ENCODE data around the gene MAPRE2. TPM values are rescaled to one million over a fixed set of nuclear protein-coding genes. Genes with fewer than 3 reads are reported as not detected.

Gene MAPRE2
- total and polyA plus RNA-seq, 7 experiments from 2014 or later = 44.7 to 84.4 (median 81.7) TPM

DNA sequence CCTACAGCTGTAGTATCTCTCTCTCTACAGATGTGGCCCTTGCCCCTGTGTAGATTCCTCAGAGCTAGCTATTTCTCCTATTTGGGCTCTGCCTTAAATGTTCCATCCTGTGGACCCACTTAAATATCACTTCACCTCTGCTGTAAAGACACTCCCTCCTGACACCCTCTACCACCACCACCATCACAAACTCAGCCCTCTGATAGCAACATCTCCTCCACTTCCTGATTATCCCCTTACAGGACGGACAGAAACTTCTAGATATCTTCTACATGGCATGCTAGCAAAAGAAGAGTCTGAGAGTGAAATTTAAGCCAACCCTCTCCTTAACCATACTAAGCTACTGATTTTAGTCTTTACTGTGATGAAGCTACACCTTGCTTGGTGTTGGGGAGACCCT is 3.2 kb upstream of the MAPRE2 start:
- ATAC-seq (no peak), DNase-seq (no peak)
- peak overlapping the region in 7 of 9 donors; percentile 2 to 74 (median 48) for H3K27ac Mint-ChIP-seq
- Histone ChIP-seq H3K27ac (ENCODE audit: low read depth, low read length) (no peak overlapping the region), H3K36me3 (ENCODE audit: control insufficient read depth in 2 of 3, insufficient read depth in 3 of 3, low read length in 3 of 3) (peaks cover 0 to 5% (median 0%) of the 10 kb centered on the region in 3 experiments), H3K4me1 (ENCODE audit: control insufficient read depth in 2 of 2, insufficient read depth in 2 of 2, low read length in 2 of 2) (peaks cover 10% of the 10 kb centered on the region in 2 donors), H3K4me3 (ENCODE audit: low read length) (no peak overlapping the region), H3K27me3 (ENCODE audit: control insufficient read depth in 2 of 2, insufficient read depth in 2 of 2, low read length in 2 of 2) (no peaks in the 10 kb centered on the region), H3K9me3 (ENCODE audit: control insufficient read depth in 2 of 3, low read length in 3 of 3) (no peaks in the 10 kb centered on the region)
- intact Hi-C loops (cut with micrococcal nuclease) = no loop called here
- peak overlapping the region in 1 of 10 donors; percentile 32 for H3K4me3 Mint-ChIP-seq
- peaks cover 8 to 41% (median 21%) of the 10 kb centered on the region in 7 donors for H3K4me1 Mint-ChIP-seq
- H3K36me3 Mint-ChIP-seq = peaks cover 0 to 7% (median 0%) of the 10 kb centered on the region in 5 donors
- peaks cover 0 to 5% (median 0%) of the 10 kb centered on the region in 5 donors for H3K27me3 Mint-ChIP-seq
- peaks cover 0 to 8% (median 0%) of the 10 kb centered on the region in 11 donors for H3K9me3 Mint-ChIP-seq
- ChIA-PET POLR2A (interaction anchor here (5.7 kb wide), 1 partner anchor 9 kb away, joined by 169 read pairs; no protein-coding TSS in a partner anchor), CTCF (interaction anchor here (5.4 kb wide), 1 partner anchor 9 kb away, joined by 89 read pairs; no protein-coding TSS in a partner anchor)

DNA sequence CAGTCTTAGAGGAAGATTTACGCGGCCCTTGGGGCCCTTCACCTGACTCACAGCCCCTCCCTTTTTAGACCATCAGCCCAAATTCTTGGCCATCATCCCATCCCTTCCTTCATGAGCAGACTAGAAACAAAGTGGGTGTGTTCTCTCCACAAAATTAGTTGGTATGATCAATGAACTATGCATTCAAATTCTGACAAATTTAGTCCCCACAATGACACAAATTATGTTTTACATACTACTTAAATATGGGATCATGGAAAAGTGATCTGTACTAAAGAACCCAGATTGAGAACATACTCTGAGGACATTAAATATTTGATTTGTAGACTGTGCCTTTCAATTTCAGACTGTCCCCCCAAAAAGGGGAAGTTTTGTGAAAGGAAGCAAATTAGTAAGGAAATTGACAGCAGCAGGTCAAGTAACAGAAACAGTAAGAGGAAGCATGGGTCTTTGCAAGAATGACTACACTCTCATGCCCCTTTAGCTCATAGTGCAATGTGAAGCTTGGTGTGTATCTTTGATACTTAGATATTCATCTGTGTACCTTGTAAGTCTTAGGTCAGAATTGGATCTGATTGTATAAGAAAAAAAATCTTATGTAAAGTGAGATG is 2.2 kb upstream of the MAPRE2 start:
- H3K36me3 Mint-ChIP-seq = peaks cover 0 to 7% (median 0%) of the 10 kb centered on the region in 5 donors
- H3K27ac Mint-ChIP-seq = peak overlapping the region; percentile 25 to 100 (median 71)
- Histone ChIP-seq H3K4me1 (ENCODE audit: control insufficient read depth in 2 of 2, insufficient read depth in 2 of 2, low read length in 2 of 2) (peaks cover 19% of the 10 kb centered on the region in 2 donors), H3K27me3 (ENCODE audit: control insufficient read depth in 2 of 2, insufficient read depth in 2 of 2, low read length in 2 of 2) (no peaks in the 10 kb centered on the region), H3K36me3 (ENCODE audit: control insufficient read depth in 2 of 3, insufficient read depth in 3 of 3, low read length in 3 of 3) (peaks cover 0 to 5% (median 0%) of the 10 kb centered on the region in 3 experiments), H3K27ac (ENCODE audit: low read depth, low read length) (no peak overlapping the region), H3K9me3 (ENCODE audit: control insufficient read depth in 2 of 3, low read length in 3 of 3) (no peaks in the 10 kb centered on the region), H3K4me3 (ENCODE audit: low read length) (no peak overlapping the region)
- H3K4me1 Mint-ChIP-seq = peaks cover 17 to 51% (median 30%) of the 10 kb centered on the region in 7 donors
- ChIA-PET POLR2A (interaction anchor here (5.7 kb wide), 1 partner anchor 10 kb away, joined by 169 read pairs; no protein-coding TSS in a partner anchor), CTCF (interaction anchor here (5.4 kb wide), 1 partner anchor 10 kb away, joined by 89 read pairs; no protein-coding TSS in a partner anchor)
- DNase-seq (no peak), ATAC-seq (no peak)
- peak overlapping the region in 1 of 10 donors; percentile 10 for H3K4me3 Mint-ChIP-seq
- H3K9me3 Mint-ChIP-seq = peaks cover 0 to 8% (median 0%) of the 10 kb centered on the region in 11 donors
- intact Hi-C loops (cut with micrococcal nuclease) = no loop called here
- peaks cover 0 to 5% (median 0%) of the 10 kb centered on the region in 5 donors for H3K27me3 Mint-ChIP-seq

DNA sequence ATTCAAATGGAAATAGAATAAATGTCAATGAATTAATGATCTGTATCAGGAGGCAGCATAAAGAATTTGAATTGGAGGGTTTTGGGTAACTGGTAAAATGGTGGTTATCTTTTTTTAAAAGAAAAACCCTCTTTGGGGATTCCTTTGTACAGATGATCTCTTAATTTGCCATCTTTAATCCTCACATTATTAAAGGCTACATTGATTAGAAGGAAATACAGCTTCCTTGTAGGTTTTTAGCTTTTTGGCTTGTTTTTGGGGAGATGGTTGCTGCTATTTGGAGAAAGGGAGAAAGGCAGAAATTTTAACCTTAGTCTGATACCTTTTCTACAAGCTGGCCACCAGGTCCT is 600 bp upstream of the MAPRE2 start:
- Histone ChIP-seq H3K4me1 (ENCODE audit: control insufficient read depth in 2 of 2, insufficient read depth in 2 of 2, low read length in 2 of 2) (peaks cover 29 to 35% of the 10 kb centered on the region in 2 donors), H3K27me3 (ENCODE audit: control insufficient read depth in 2 of 2, insufficient read depth in 2 of 2, low read length in 2 of 2) (no peaks in the 10 kb centered on the region), H3K4me3 (ENCODE audit: low read length) (peak overlapping the region; percentile 80), H3K27ac (ENCODE audit: low read depth, low read length) (peak overlapping the region; percentile 95), H3K36me3 (ENCODE audit: control insufficient read depth in 2 of 3, insufficient read depth in 3 of 3, low read length in 3 of 3) (peaks cover 0 to 5% (median 0%) of the 10 kb centered on the region in 3 experiments), H3K9me3 (ENCODE audit: control insufficient read depth in 2 of 3, low read length in 3 of 3) (no peaks in the 10 kb centered on the region)
- Mint-ChIP-seq H3K9me3 (peaks cover 0 to 8% (median 0%) of the 10 kb centered on the region in 11 donors), H3K27ac (peak overlapping the region; percentile 94 to 100 (median 98)), H3K4me1 (peaks cover 25 to 67% (median 45%) of the 10 kb centered on the region in 7 donors), H3K27me3 (peaks cover 0 to 5% (median 0%) of the 10 kb centered on the region in 5 donors), H3K36me3 (peaks cover 0 to 7% (median 0%) of the 10 kb centered on the region in 5 donors), H3K4me3 (peak overlapping the region; percentile 86 to 98 (median 97))
- DNase-seq (no peak), ATAC-seq (no peak)
- POLR2A ChIA-PET = interaction anchor here (0.7 to 5.7 kb wide), 9 partner anchors 9 to 457 kb away, joined by 3 to 169 read pairs (median 4); partner anchors contain the start of genes INO80C, ZNF24 and ZNF397
- intact Hi-C loops (cut with micrococcal nuclease) = loop anchor here (2.0 to 10.0 kb wide), 8 partner anchors 14 to 1784 kb away; partner anchors contain the start of genes RPRD1A (in 2 of the 2), GALNT1 (in 1 of the 2), KIAA1328 (in 1 of the 2) and TPGS2 (in 1 of the 2)
- CTCF ChIA-PET = interaction anchor here (0.7 to 5.4 kb wide), 4 partner anchors 12 to 189 kb away, joined by 3 to 89 read pairs (median 3); no protein-coding TSS in a partner anchor

DNA sequence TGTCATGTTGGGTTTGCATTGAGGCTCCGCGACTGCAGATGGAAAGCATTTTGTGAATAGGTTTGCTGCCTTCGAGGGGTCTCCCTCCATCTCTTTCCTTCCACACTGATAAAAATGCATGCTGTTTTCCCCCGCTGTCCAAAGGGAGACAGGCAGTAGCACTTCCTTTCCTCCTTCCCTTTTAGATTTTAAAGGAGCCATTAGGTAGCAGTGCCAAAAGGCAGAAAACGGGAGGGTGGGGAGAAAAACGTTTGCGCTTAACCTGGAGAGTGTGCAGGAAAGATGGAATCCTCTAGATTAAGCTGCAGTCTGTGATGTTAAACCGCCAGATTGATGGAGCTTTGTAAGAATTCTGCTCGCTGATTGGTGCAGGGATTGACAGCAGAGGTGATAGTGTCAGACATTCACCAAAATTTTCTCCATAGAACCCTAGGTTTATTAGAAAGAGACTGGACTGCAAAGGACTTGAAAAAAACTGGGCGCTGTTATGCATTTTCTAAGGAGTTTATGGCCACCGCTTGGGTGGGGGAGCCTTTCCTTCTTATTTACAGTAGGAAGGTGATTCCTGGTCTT is 688 bp downstream of the MAPRE2 start:
- ChIA-PET POLR2A (interaction anchor here (0.7 to 5.7 kb wide), 6 partner anchors 13 to 926 kb away, joined by 3 to 169 read pairs (median 3); no protein-coding TSS in a partner anchor), CTCF (interaction anchor here (1.1 to 5.4 kb wide), 2 partner anchors 13 to 83 kb away, joined by 3 to 89 read pairs; no protein-coding TSS in a partner anchor)
- DNase-seq (peak in 7 of 9 donors; percentile 20 to 42 (median 37)), ATAC-seq (no peak)
- Histone ChIP-seq H3K27ac (ENCODE audit: low read depth, low read length) (peak overlapping the region; percentile 95), H3K9me3 (ENCODE audit: control insufficient read depth in 2 of 3, low read length in 3 of 3) (no peaks in the 10 kb centered on the region), H3K36me3 (ENCODE audit: control insufficient read depth in 2 of 3, insufficient read depth in 3 of 3, low read length in 3 of 3) (peaks cover 0 to 5% (median 0%) of the 10 kb centered on the region in 3 experiments), H3K4me3 (ENCODE audit: low read length) (peak overlapping the region; percentile 80), H3K27me3 (ENCODE audit: control insufficient read depth in 2 of 2, insufficient read depth in 2 of 2, low read length in 2 of 2) (no peaks in the 10 kb centered on the region), H3K4me1 (ENCODE audit: control insufficient read depth in 2 of 2, insufficient read depth in 2 of 2, low read length in 2 of 2) (peaks cover 29 to 48% of the 10 kb centered on the region in 2 donors)
- H3K27ac Mint-ChIP-seq = peak overlapping the region; percentile 94 to 100 (median 98)
- intact Hi-C loops (cut with micrococcal nuclease) = loop anchor here (1.0 to 10.0 kb wide), 24 partner anchors 7 to 1783 kb away; partner anchors contain the start of genes ELP2 (in 2 of the 2), INO80C (in 2 of the 2), RMP24 (in 2 of the 2) and RPRD1A (in 2 of the 2)
- H3K36me3 Mint-ChIP-seq = peaks cover 0 to 7% (median 0%) of the 10 kb centered on the region in 5 donors
- H3K4me1 Mint-ChIP-seq = peaks cover 37 to 80% (median 55%) of the 10 kb centered on the region in 7 donors
- peak overlapping the region; percentile 86 to 98 (median 97) for H3K4me3 Mint-ChIP-seq
- H3K27me3 Mint-ChIP-seq = no peaks in the 10 kb centered on the region
- H3K9me3 Mint-ChIP-seq = peaks cover 0 to 8% (median 0%) of the 10 kb centered on the region in 11 donors

DNA sequence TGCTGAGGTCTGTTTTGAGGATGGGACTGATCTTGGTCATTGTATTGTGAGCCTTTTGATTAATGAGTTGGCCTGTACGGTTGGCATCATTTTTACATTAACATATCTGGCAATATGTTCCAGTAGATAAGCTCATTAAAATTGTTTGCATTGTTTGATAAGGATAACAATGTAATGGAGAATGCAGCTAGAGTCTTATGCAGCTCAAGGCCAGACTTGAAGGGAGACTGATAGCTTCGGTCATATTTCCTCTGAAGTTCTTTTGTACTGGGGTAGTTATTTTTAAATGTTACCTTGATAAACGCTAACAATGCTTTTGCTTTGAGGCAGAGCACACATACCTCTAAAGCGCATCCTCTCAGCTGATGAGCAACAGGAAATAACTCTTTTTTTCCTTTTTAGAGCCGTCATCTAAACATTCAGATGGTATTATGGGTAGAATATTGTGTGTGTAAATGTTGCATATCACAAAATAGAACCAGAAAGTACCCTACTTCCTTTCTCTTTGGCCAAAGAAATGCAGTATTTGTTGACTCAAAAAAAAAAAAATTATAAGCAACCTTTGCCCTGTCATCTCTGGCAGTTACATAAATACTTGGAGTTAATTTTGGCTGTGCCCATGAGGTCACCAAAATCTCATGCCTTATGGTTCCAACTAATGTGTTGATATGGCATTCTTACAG is 1.3 kb downstream of the MAPRE2 start:
- DNase-seq (peak in 7 of 9 donors; percentile 52 to 83 (median 78)), ATAC-seq (peak; percentile 62)
- POLR2A ChIA-PET = interaction anchor here (0.7 to 5.7 kb wide), 4 partner anchors 14 to 925 kb away, joined by 3 to 169 read pairs (median 3); no protein-coding TSS in a partner anchor
- intact Hi-C loops (cut with micrococcal nuclease) = loop anchor here (1.0 to 10.0 kb wide), 13 partner anchors 8 to 1782 kb away; partner anchors contain the start of genes RPRD1A (in 2 of the 2), ELP2 (in 1 of the 2), GALNT1 (in 1 of the 2) and INO80C (in 1 of the 2)
- H3K4me3 ChIP-seq (ENCODE audit: low read length) = peak overlapping the region; percentile 80
- Mint-ChIP-seq H3K4me3 (peak overlapping the region; percentile 86 to 98 (median 97)), H3K36me3 (peaks cover 0 to 7% (median 0%) of the 10 kb centered on the region in 5 donors), H3K4me1 (peaks cover 41 to 86% (median 61%) of the 10 kb centered on the region in 7 donors), H3K27ac (peak overlapping the region; percentile 94 to 100 (median 98)), H3K27me3 (no peaks in the 10 kb centered on the region), H3K9me3 (peaks cover 0 to 8% (median 0%) of the 10 kb centered on the region in 11 donors)
- peak overlapping the region; percentile 95 for H3K27ac ChIP-seq (ENCODE audit: low read depth, low read length)
- H3K27me3 ChIP-seq (ENCODE audit: control insufficient read depth in 2 of 2, insufficient read depth in 2 of 2, low read length in 2 of 2) = no peaks in the 10 kb centered on the region
- CTCF ChIA-PET = interaction anchor here (1.1 to 5.4 kb wide), 2 partner anchors 14 to 83 kb away, joined by 3 to 89 read pairs; no protein-coding TSS in a partner anchor
- no peaks in the 10 kb centered on the region for H3K9me3 ChIP-seq (ENCODE audit: control insufficient read depth in 2 of 3, low read length in 3 of 3)
- H3K4me1 ChIP-seq (ENCODE audit: control insufficient read depth in 2 of 2, insufficient read depth in 2 of 2, low read length in 2 of 2) = peaks cover 29 to 52% of the 10 kb centered on the region in 2 donors
- H3K36me3 ChIP-seq (ENCODE audit: control insufficient read depth in 2 of 3, insufficient read depth in 3 of 3, low read length in 3 of 3) = peaks cover 0 to 5% (median 0%) of the 10 kb centered on the region in 3 experiments
